HepG2 (cell line): ENCODE results near the gene ABCC3. TPM values are rescaled to one million over a fixed set of nuclear protein-coding genes. Genes with fewer than 3 reads are reported as not detected.

Experiments
- CCDC6 ChIP-seq: sonication (generic); formaldehyde crosslinking; IDR thresholded peaks from 2 replicates; pipeline ENCODE4 v1.8.1; 2022; ENCODE audit warnings: mild to moderate bottlenecking, missing genetic modification reagents, moderate library complexity
- FOXO1 ChIP-seq: sonication (generic); formaldehyde crosslinking; IDR thresholded peaks from 2 replicates; pipeline ENCODE4 v1.4.0; 2020; ENCODE audit warnings: missing genetic modification reagents
- HOMEZ ChIP-seq: IDR thresholded peaks from 2 replicates; pipeline ENCODE4 v1.6.1; 2016; ENCODE audit warnings: low read depth
- MLXIP ChIP-seq: sonication (generic); formaldehyde crosslinking; IDR thresholded peaks from 2 replicates; pipeline ENCODE4 v1.9.0; 2021; ENCODE audit warnings: missing genetic modification reagents, borderline replicate concordance
- NFAT5 ChIP-seq: sonication (generic); formaldehyde crosslinking; IDR thresholded peaks from 2 replicates; pipeline ENCODE4 v1.4.0; 2020; ENCODE audit warnings: missing genetic modification reagents
- NFYB ChIP-seq: sonication (generic); formaldehyde crosslinking; IDR thresholded peaks from 2 replicates; pipeline ENCODE4 v1.4.0; 2020; ENCODE audit warnings: missing genetic modification reagents
- NFYC ChIP-seq: IDR thresholded peaks from 2 replicates; pipeline ENCODE4 v1.6.1; 2016; ENCODE audit warnings: missing genetic modification reagents, missing compliant biosample characterization
- RFXAP ChIP-seq: sonication (generic); formaldehyde crosslinking; IDR thresholded peaks from 2 replicates; pipeline ENCODE4 v1.4.0; 2020; ENCODE audit warnings: missing genetic modification reagents, borderline replicate concordance
- ZBTB39 ChIP-seq: sonication (generic); formaldehyde crosslinking; IDR thresholded peaks from 2 replicates; pipeline ENCODE4 v1.5.0; 2020; ENCODE audit warnings: missing genetic modification reagents
- ZFP36L2 ChIP-seq: sonication (generic); formaldehyde crosslinking; IDR thresholded peaks from 2 replicates; pipeline ENCODE4 v1.4.0; 2020; ENCODE audit warnings: missing genetic modification reagents
- ZNF510 ChIP-seq: sonication (generic); formaldehyde crosslinking; IDR thresholded peaks from 2 replicates; pipeline ENCODE4 v1.4.0; 2020; ENCODE audit warnings: low read depth, mild to moderate bottlenecking, missing genetic modification reagents
- ZNF589 ChIP-seq: sonication (generic); formaldehyde crosslinking; conservative IDR thresholded peaks from 2 replicates; pipeline ENCODE4 v1.8.0; 2022; ENCODE audit warnings: mild to moderate bottlenecking, moderate library complexity, missing genetic modification reagents
- ZNF605 ChIP-seq: sonication (generic); formaldehyde crosslinking; IDR thresholded peaks from 2 replicates; pipeline ENCODE4 v1.8.0; 2022; ENCODE audit warnings: mild to moderate bottlenecking, missing genetic modification reagents
- ZZZ3 ChIP-seq: sonication (generic); formaldehyde crosslinking; IDR thresholded peaks from 2 replicates; pipeline ENCODE4 v1.4.0; 2020; ENCODE audit warnings: missing genetic modification reagents, mild to moderate bottlenecking, borderline replicate concordance
- polyA plus RNA-seq, 8 experiments: library from polyadenylated mRNA; depleted of rRNA in 3 of 8; stranded (reverse) in 7 of 8; unstranded in 1 of 8; fragments of >200 nt; fragmentation: Illumina TruSeq in 4 of 8; extraction: Trizol in 4 of 8; gene quantifications; 2 replicates each; pipeline versions ENCODE4 v1.2.1 to v1.2.3, GENCODE V29; 2011 to 2016; ENCODE audit warnings: low read depth in 4 of 8, missing spikeins in 1 of 8, mixed read lengths in 1 of 8; ENCODE audit not compliant: insufficient read depth in 1 of 8
- total RNA-seq, 5 experiments: library from RNA; depleted of rRNA; stranded (reverse); fragments of >200 nt; fragmentation: Illumina TruSeq; extraction: Trizol; gene quantifications; 2 replicates each; pipeline ENCODE4 v1.2.3, GENCODE V29; 2016; ENCODE audit warnings: low read depth in 1 of 5

ABCC3 gene
- total and polyA plus RNA-seq, 2 of the 13 experiments (the other 11 are each of a cell fraction or from before 2014, with no cell fraction given), result 25.2 to 50.7 TPM

DNA sequence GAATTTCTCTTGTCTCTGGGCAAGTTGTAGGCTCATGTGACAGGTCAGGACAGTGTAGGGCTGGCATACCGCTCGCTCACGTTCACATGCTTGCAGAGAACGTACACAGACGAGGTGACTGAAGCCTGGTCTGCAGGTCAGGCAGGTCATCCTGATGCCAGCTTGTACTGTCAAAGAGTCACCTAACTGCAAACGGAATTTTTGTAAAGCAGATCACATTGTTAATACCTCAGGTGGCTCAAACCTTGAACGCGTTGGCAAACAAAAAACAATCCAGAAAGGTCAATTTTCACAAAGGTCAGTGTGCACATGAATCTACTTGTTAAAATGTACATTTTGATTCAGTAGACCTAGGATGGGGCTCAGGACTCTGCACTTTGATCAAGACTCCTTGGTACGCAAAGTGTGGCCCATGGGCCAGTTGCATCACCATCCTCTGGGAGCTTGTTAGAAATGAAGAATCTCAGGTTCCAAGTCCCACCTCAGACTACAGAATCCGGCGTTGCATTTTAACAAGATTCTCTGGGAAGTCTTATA is 44.4 kb downstream of the ABCC3 start (continued):
- TF ChIP-seq ZBTB39 (CRISPR knock-in tag) (no peak), FOXO1 (CRISPR knock-in tag) (peak; percentile 66), NFAT5 (CRISPR knock-in tag) (no peak), NFYC (no peak), ZNF510 (CRISPR knock-in tag) (no peak), RFXAP (CRISPR knock-in tag) (no peak; the same call in 1 of the 2 replicates), ZFP36L2 (no peak), MLXIP (CRISPR knock-in tag) (no peak), HOMEZ (CRISPR knock-in tag) (no peak), ZZZ3 (no peak), ZNF605 (CRISPR knock-in tag) (no peak), NFYB (CRISPR knock-in tag) (no peak), ZNF589 (CRISPR knock-in tag) (no peak), CCDC6 (no peak)
